Lower leg skin (tissue), 4 donors: ENCODE results near the gene JAM2. TPM values are rescaled to one million over a fixed set of nuclear protein-coding genes. Genes with fewer than 3 reads are reported as not detected.

ENCODE experiments used
- DNase-seq, 2 donors: peaks; one replicate each; pipeline ENCODE4 v3.0.0-alpha.2; 2019; ENCODE audit warnings: low spot score in 2 of 2
- H3K4me3 ChIP-seq: fragments of 200-600 bp; sonication (generic); 2 replicates; pipeline ENCODE4 v1.5.1; 2017; ENCODE audit warnings: mild to moderate bottlenecking, low read depth; ENCODE audit not compliant: poor library complexity, severe bottlenecking
- CTCF ChIP-seq, 3 donors: fragments of 450-650 bp; IDR thresholded peaks; one replicate each; pipeline ENCODE4 v1.5.1; 2016; ENCODE audit warnings: antibody characterized with exemption in 3 of 3, mild to moderate bottlenecking in 3 of 3, moderate library complexity in 2 of 3
- POLR2A ChIP-seq, 2 donors: fragments of 450-650 bp; IDR thresholded peaks; one replicate each; pipeline ENCODE4 v1.6.1; 2016 to 2017; ENCODE audit warnings: antibody characterized with exemption in 2 of 2, mild to moderate bottlenecking in 1 of 2, moderate library complexity in 1 of 2
- WGBS, 2 donors: methylation state at CpG; one replicate each; pipeline ENCODE4 v1.1.5; 2018; 5-methylcytosine and 5-hydroxymethylcytosine counted together
- intact Hi-C: fragments of 100-400 bp; cut with DNase I; formaldehyde crosslinking; loops from one replicate; pipeline ENCODE4 v1.15.0; 2023; ENCODE audit warnings: low total_unique reads
- total RNA-seq, 4 donors: library from RNA; depleted of rRNA; stranded (reverse); fragments of >200 nt; gene quantifications; one replicate each; pipeline ENCODE4 v1.1.0, GENCODE V29; 2016

Gene JAM2
- total RNA-seq, 4 donors from 2014 or later = 1.5 to 11.1 (median 4.1) TPM

DNA sequence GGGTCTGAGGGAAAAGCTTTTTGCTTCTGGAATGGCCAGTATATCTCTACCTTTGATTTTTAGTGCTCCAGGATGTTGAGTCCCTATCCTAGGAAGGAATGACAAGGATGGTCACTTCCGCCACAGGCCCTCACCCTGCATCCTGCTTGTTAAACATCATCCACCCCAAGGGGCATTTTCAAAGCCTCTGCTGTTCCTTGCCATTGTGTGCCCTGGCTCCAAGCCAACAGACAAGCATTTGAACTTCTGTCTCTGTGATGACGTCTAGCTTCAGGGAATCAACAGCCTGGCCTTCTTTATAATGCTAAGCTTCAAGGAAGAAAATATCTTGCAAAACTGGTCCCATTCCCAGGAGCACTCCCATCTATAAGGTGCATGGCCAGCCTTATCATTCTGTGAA, 12.3 kb upstream of the JAM2 start:
- WGBS, 2 donors = 48 to 61% methylated on average over 2 of the region's 2 CpGs
- intact Hi-C loops = no loop called here
- H3K4me3 ChIP-seq = no peak overlapping the region
- DNase-seq = peak in 1 of 2 donors; percentile 22
- no peak for TF ChIP-seq CTCF (IDR thresholded peaks at IDR 0.05)
- TF ChIP-seq POLR2A (IDR thresholded peaks at IDR 0.05) = no peak

DNA sequence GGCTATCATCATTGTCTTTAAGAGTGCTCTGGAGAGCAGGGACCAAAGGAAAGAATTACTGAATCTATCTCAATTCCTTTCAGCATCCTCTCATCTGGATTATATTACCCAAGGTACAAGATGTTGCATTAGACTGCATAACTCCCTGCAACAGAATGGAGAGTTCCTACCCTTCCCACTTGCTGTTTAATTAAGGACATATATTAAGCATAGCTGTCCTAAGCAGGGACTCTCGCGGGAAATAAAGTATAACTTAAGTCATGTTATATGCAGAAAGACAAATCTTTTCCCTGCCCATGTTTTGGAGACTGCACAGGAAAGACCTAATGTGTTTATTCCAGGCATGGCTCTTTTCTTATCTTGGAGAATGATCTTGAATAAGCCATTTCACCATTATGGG, 6.8 kb upstream of the JAM2 start:
- intact Hi-C loops = no loop called here
- no peak overlapping the region for H3K4me3 ChIP-seq
- no peak for DNase-seq
- TF ChIP-seq POLR2A (IDR thresholded peaks at IDR 0.05) (no peak), CTCF (IDR thresholded peaks at IDR 0.05) (no peak)
- 89 to 90% methylated on average over 2 of the region's 2 CpGs for WGBS, 2 donors

DNA sequence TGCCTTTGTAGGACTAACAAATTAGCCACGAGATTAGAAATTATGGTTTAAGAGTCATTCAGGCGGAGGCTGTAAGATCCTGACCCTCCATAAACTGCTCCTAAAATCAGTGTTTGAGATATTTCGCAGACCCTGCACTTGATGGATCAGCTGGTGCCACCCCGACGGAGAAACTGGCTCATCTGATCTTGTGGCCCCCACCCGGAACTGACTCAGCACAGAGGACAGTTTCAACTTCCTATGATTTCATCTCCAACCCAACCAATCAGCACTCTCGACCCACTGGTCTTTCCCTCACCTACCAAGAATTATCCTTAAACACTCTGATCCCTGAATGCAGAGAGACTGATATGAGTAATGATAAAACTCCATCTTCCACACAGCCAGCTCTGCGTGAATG, 3.7 kb upstream of the JAM2 start:
- TF ChIP-seq POLR2A (IDR thresholded peaks at IDR 0.05) (no peak), CTCF (IDR thresholded peaks at IDR 0.05) (no peak)
- no peak overlapping the region for H3K4me3 ChIP-seq
- no peak for DNase-seq
- WGBS, 2 donors = 70 to 73% methylated on average over 8 of the region's 8 CpGs
- intact Hi-C loops = no loop called here

GRCh38 chr21:25636727-25637126, 2.3 kb upstream of the JAM2 start:
- DNase-seq = no peak
- intact Hi-C loops = no loop called here
- 86 to 87% methylated on average over 2 of the region's 2 CpGs for WGBS, 2 donors
- H3K4me3 ChIP-seq = no peak overlapping the region
- TF ChIP-seq POLR2A (IDR thresholded peaks at IDR 0.05) = no peak

DNA sequence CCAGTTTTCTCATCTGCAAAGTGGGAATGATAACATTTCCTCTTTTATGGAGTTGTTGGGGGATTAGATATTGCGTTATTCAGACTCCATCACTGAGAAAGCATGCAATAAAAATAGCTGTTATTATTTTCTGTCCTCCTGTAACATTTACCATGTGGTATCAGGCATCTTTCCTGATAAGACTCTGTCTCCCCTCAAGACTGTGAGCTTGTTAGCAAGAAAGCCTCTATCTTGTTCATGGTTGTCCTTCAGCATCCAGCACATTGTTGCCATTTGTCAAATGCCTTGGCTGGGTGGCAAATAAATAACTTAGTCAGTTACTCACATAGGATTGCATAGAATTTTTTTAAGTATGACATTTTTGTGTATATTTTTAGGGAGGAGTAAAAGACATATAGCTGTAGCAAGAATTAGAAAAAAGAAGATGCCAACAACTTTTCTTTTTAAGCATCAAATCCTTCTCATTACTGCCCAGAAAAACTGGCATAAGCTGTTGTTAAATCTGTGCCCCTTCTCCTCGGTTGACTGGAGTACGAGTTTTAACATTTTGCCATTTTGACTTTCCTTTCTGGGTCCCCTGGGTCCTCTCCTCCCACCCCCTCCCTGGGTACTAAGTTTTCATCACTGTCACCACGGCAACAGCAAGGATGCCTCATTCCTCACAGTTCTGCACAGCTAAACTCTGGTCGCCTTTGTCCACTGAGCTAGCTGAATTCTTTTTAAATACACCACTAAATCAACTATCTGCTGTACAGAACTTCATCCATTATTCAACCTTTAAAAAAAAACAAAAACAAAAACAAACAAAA, 1.0 kb upstream of the JAM2 start:
- no peak for TF ChIP-seq CTCF (IDR thresholded peaks at IDR 0.05)
- TF ChIP-seq POLR2A (IDR thresholded peaks at IDR 0.05) = no peak
- no peak for DNase-seq
- 48 to 55% methylated on average over 5 of the region's 5 CpGs for WGBS, 2 donors
- intact Hi-C loops = no loop called here
- no peak overlapping the region for H3K4me3 ChIP-seq

DNA sequence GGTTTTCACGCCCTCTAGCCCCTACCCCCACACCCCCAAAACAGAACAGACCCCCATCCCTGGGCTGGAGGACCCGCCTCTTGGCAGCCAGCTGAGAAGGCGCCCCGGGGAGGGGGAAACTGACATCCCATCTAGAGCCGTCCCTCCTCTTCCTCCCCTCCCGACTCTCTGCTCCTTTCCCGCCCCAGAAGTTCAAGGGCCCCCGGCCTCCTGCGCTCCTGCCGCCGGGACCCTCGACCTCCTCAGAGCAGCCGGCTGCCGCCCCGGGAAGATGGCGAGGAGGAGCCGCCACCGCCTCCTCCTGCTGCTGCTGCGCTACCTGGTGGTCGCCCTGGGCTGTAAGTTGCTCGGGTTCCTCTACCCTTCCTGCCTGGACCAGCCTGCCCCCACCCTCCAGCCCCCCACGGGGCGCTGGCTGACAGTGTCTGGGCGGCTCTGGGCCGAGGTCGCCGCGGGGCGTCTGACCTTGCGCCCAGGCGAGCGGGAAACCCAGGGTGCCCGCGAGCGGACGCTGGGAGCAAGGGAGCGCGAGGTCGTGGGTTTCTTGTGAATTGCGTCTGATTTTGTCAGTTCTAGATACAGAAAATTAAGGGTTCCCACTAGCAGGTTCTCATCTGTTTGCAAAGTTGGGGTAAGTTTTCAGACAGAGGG, 618 bp downstream of the JAM2 start:
- peak overlapping the region; percentile 48 for H3K4me3 ChIP-seq
- 0 to 1% methylated on average over 12 to 36 of the region's 40 CpGs for WGBS, 2 donors
- TF ChIP-seq CTCF (IDR thresholded peaks at IDR 0.05) (no peak), POLR2A (IDR thresholded peaks at IDR 0.05) (no peak)
- intact Hi-C loops = no loop called here
- peak in 1 of 2 donors; percentile 85 for DNase-seq
